HAP-1 (cell line): ENCODE data around the gene CAMK2D.

ENCODE experiments used
- DNase-seq, 2 experiments: peaks; one replicate each; pipeline ENCODE4 v3.0.0-alpha.2; 2016 to 2020; ENCODE audit warnings: low spot score in 2 of 2
- H3K27me3 ChIP-seq: fragments of 250-450 bp; sonication (Bioruptor Pico); 2 replicates; pipeline ENCODE4 v1.5.1; 2020; ENCODE audit warnings: low read depth, mild to moderate bottlenecking, moderate library complexity
- H3K36me3 ChIP-seq: fragments of 250-450 bp; sonication (Bioruptor Pico); replicated peaks from 2 replicates; pipeline ENCODE4 v1.5.1; 2020; ENCODE audit warnings: mild to moderate bottlenecking
- H3K4me1 ChIP-seq: fragments of 250-450 bp; sonication (Bioruptor Pico); 2 replicates; pipeline ENCODE4 v1.5.1; 2020; ENCODE audit warnings: mild to moderate bottlenecking
- H3K4me3 ChIP-seq: fragments of 250-450 bp; sonication (Bioruptor Pico); 2 replicates; pipeline ENCODE4 v1.5.1; 2020; ENCODE audit warnings: mild to moderate bottlenecking, moderate library complexity
- H3K9me3 ChIP-seq: fragments of 250-450 bp; sonication (Bioruptor Pico); 2 replicates; pipeline ENCODE4 v1.5.1; 2020; ENCODE audit warnings: mild to moderate bottlenecking, moderate library complexity
- in situ Hi-C: fragments of 300-500 bp; cut with MboI; formaldehyde crosslinking; loops from 3 replicates; pipeline ENCODE4 v1.14.3; 2020; ENCODE audit warnings: low sequenced_read_pairs, inconsistent platforms, mixed read lengths

CAMK2D gene

DNA sequence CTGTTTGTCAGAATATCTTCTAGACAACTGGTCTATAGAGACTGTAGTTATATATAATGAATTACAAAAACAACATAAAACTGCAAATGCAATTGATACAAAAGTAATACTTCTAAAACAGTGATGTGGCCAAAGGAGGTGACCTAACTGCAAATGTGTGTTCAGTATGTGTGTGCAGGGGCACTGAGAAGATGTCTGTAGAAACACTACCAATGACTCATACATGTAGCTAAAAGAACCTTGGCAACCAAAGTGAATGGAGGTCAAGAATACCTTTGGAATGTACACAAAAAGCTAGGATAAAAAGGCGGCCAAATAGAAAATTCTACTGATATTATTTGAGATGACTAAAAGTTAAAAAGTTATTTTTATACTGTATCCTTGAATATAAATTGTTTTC lies 261.8 kb downstream of the CAMK2D start:
- Histone ChIP-seq H3K27me3 (no peaks in the 10 kb centered on the region), H3K4me3 (no peak overlapping the region), H3K4me1 (peaks cover 6% of the 10 kb centered on the region; the same call in 1 of the 2 replicates), H3K9me3 (no peaks in the 10 kb centered on the region), H3K36me3 (peaks cover 16% of the 10 kb centered on the region)
- in situ Hi-C loops: no loop called here
- DNase-seq: no peak

DNA sequence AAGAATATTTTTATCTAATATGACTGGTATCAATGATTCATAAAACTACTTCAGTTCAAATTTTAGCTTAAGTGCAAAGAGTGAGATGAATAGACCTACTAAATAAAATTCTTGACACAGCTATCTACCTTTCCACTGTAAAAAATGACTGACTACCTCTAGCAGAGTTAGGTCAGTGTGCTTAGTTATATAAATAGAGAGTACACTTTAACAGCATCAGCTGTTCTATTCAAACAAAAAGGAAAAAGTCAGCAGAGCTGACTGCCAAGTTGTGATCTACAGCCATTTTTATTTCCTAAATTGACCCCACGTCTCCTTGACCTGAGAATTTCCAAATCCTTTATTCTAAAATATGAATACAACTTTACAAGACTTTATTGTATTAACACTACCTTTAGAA lies 262.4 kb downstream of the CAMK2D start:
- H3K27me3 ChIP-seq: no peaks in the 10 kb centered on the region
- in situ Hi-C loops: no loop called here
- DNase-seq: no peak
- peaks cover 16% of the 10 kb centered on the region for H3K36me3 ChIP-seq
- peaks cover 3% of the 10 kb centered on the region; the same call in 1 of the 2 replicates for H3K4me1 ChIP-seq
- H3K4me3 ChIP-seq: no peak overlapping the region
- H3K9me3 ChIP-seq: no peaks in the 10 kb centered on the region

DNA sequence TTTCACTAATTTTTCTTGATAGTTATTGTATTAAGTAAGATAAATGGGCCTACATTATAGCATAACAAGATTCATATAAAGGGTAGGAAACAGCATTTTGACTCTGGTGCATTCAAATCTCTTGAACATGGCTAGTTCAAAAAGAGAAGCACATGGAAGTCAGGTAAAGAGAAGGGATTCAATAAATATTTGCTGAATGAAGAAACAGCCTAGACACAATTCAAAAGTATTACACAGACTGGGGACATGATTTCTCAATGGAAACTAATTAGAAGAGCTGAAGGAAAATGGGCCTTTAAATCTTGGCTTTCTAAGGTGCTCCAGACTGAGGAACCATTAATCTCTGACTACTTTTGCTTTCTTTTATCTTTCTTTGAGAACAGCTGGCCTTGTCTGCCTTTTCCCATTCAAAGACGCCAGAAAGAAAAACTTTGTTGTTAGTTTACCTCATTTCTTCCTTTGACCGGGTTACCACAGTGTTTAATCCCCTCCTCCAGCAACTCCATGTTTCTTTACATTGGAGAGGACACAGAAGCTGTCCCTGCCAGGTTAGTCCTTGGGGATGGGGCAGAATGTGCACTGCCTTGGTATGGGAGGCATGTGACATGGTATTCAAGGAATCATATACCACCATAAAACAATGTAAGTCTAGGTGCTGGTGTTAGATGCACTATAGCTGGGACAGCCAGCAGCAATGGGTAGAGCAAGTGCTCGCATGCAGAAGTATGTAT lies 264.2 kb downstream of the CAMK2D start:
- in situ Hi-C loops: no loop called here
- Histone ChIP-seq H3K4me3 (no peak overlapping the region), H3K36me3 (peaks cover 16% of the 10 kb centered on the region), H3K9me3 (no peaks in the 10 kb centered on the region), H3K4me1 (no peaks in the 10 kb centered on the region), H3K27me3 (no peaks in the 10 kb centered on the region)
- no peak for DNase-seq

DNA sequence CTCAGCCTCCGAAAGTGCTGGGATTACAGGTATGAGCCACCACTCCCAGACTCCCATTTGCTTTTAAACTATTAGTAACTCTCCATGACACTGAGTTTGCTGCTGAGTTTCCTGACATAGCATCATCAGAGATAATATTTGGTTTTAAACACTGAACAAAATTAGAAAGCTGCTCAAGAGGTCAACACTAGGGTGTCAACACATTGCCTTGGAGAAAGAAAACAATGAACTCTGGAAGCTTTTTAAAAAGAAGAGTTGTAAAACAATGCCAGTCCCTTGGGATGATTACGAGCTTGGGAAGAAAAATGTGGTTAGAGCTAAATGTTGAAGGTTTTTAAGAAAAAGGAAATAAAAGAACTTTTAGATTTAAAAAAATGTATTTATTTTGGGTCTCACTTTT lies 264.8 kb downstream of the CAMK2D start:
- DNase-seq: no peak
- no peak overlapping the region for H3K4me3 ChIP-seq
- H3K9me3 ChIP-seq: no peaks in the 10 kb centered on the region
- peaks cover 16% of the 10 kb centered on the region for H3K36me3 ChIP-seq
- H3K4me1 ChIP-seq: no peaks in the 10 kb centered on the region
- in situ Hi-C loops: no loop called here
- H3K27me3 ChIP-seq: no peaks in the 10 kb centered on the region

DNA sequence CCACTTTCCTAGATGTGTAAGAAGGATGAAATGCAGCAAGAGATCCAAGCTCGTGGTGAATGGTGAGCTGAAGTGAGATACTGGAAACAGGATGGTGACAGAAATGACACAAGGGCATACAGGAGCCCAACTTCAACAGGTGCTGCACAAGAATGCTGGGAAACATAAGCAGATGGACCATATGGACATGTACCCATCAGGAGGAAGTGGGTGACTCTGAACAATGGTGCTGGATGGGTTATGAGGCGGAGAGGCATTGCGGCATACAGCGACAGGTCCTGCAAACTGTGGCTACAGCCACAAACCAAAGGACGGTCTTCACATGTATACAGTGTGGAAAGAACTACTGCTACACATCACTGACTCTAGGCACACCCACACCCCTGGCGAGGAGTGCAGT lies 265.7 kb downstream of the CAMK2D start:
- no peaks in the 10 kb centered on the region for H3K4me1 ChIP-seq
- no peak overlapping the region for H3K4me3 ChIP-seq
- DNase-seq: no peak
- in situ Hi-C loops: no loop called here
- H3K9me3 ChIP-seq: no peaks in the 10 kb centered on the region
- no peaks in the 10 kb centered on the region for H3K27me3 ChIP-seq
- H3K36me3 ChIP-seq: peaks cover 12% of the 10 kb centered on the region

DNA sequence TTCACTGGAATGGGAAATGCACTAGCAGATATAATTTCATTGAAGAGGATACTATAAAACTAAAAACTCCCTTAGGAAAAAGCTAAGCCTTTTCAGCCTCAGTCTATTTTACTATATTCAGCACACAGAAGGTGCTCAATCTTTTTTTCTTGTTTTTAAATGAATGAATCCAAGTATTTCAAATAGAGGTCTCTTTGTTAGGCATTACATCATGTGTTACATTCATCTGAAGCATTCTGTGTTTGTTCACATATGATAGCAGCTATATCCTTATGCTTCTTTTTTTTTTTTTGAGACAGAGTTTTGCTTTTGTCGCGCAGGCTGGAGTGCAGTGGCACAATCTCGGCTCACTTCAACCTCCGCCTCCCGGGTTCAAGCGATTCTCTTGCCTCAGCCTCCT lies 278.4 kb downstream of the CAMK2D start:
- in situ Hi-C loops: no loop called here
- no peaks in the 10 kb centered on the region for H3K9me3 ChIP-seq
- H3K36me3 ChIP-seq: no peaks in the 10 kb centered on the region
- H3K4me3 ChIP-seq: no peak overlapping the region
- no peaks in the 10 kb centered on the region for H3K4me1 ChIP-seq
- no peak for DNase-seq
- no peaks in the 10 kb centered on the region for H3K27me3 ChIP-seq

DNA sequence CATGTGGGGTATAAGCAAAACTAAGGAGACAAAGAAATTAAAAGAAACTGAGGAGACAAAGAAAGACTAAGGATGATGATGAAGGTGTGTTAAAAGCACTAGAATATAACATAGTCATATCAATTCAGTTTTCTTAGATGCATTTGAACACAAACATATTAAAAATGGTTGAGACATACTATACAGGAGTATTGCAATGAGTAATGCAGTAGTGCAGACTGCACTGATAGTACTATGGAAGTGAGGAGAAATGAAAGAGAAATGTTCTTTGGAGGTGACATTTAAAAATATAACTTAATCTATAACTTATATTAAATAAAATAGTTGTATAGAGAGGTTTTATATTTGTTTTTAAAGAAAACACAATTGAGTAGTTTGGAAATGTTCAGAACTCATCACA lies 279.2 kb downstream of the CAMK2D start:
- in situ Hi-C loops: no loop called here
- Histone ChIP-seq H3K36me3 (no peaks in the 10 kb centered on the region), H3K4me1 (no peaks in the 10 kb centered on the region), H3K9me3 (peaks cover under 1% of the 10 kb centered on the region; the same call in 1 of the 2 replicates), H3K4me3 (no peak overlapping the region), H3K27me3 (no peaks in the 10 kb centered on the region)
- DNase-seq: no peak

DNA sequence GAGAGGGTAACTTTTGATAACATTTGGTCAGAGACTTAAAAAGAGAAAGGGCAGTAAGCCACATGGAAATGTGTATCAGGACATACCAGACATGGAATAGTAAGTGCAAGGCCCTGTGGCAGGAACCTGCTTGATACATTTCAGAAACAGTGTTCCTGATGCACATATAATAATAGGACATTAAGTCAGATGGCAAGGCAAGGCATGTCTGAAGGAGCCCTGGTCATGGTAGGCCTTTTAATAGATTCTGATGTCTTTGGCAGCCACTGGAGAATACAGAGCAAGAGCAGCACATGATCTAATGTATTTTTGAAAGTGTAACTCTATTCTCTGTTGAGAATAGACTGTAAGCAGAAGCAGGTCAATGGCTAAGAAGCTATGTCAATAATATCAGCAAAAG lies 279.7 kb downstream of the CAMK2D start:
- in situ Hi-C loops: no loop called here
- no peak for DNase-seq

DNA sequence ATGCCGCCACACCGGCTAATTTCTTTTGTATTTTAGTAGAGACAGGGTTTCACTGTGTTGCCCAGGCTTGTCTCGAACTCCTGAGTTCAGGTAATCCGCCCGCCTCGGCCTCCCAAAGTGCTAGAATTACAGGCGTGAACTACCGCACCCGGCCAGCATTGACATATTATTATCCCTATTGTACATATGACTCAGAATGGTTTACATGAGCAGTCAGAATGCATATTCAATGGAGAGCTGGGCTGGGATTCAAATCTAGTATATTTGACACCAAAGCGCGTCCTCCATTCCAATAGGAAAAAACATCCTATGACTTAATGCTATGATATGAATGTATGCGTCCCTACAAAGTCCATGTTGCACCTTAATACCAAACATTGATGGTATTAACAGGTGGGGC lies 281.4 kb downstream of the CAMK2D start:
- no peaks in the 10 kb centered on the region for H3K36me3 ChIP-seq
- H3K9me3 ChIP-seq: peaks cover 7% of the 10 kb centered on the region; the same call in 1 of the 2 replicates

More for the DNA sequence above, 279.7 kb downstream of the CAMK2D start:
- no peaks in the 10 kb centered on the region for H3K27me3 ChIP-seq
- no peaks in the 10 kb centered on the region for H3K36me3 ChIP-seq
- H3K9me3 ChIP-seq: peaks cover 6% of the 10 kb centered on the region; the same call in 1 of the 2 replicates
- H3K4me3 ChIP-seq: no peak overlapping the region
- no peaks in the 10 kb centered on the region for H3K4me1 ChIP-seq

DNA sequence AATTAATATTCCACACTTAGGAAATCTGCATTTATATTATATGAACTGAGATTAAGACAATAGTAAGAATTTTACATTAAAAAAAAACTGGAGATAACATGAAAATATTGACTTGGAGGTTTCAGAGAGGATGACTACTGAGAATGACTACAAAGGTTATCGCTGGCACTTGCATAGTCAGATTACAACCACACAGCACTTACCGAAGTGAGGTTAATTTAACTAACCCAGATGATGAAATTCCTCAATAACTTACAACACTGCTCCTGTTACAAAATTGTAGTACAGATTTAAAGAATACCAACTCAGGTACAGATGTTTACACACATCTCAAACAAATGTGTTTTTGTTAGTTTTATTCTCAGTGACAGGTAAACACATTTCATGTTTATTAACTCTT lies 283.5 kb downstream of the CAMK2D start:
- in situ Hi-C loops: no loop called here
- Histone ChIP-seq H3K4me1 (no peaks in the 10 kb centered on the region), H3K4me3 (no peak overlapping the region), H3K36me3 (no peaks in the 10 kb centered on the region), H3K27me3 (no peaks in the 10 kb centered on the region), H3K9me3 (peaks cover 7% of the 10 kb centered on the region; the same call in 1 of the 2 replicates)
- no peak for DNase-seq

More for the DNA sequence above, 281.4 kb downstream of the CAMK2D start:
- Histone ChIP-seq H3K4me1 (no peaks in the 10 kb centered on the region), H3K4me3 (no peak overlapping the region), H3K27me3 (no peaks in the 10 kb centered on the region)
- in situ Hi-C loops: no loop called here
- no peak for DNase-seq

DNA sequence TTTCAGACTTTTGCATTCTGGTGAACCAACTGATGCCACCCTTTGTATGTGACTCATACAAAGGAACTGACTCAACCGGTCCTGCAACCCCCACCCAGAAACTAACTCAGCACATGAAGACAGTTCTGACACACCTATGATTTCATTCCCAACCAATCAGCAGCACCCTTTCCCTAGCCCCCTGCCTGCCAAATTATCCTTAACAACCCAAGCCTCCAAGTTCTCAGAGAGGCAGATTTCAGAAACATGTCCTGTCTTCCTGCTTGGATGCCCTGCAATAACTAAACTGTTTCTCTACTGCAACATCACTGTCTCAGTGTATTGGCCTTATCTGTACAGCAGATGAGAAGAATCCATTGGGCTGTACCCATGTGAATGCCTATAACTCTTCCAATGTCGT lies 284.7 kb downstream of the CAMK2D start:
- no peak overlapping the region for H3K4me3 ChIP-seq
- no peaks in the 10 kb centered on the region for H3K27me3 ChIP-seq
- DNase-seq: no peak
- peaks cover 7% of the 10 kb centered on the region; the same call in 1 of the 2 replicates for H3K9me3 ChIP-seq
- in situ Hi-C loops: no loop called here
- H3K4me1 ChIP-seq: no peaks in the 10 kb centered on the region
- H3K36me3 ChIP-seq: no peaks in the 10 kb centered on the region

DNA sequence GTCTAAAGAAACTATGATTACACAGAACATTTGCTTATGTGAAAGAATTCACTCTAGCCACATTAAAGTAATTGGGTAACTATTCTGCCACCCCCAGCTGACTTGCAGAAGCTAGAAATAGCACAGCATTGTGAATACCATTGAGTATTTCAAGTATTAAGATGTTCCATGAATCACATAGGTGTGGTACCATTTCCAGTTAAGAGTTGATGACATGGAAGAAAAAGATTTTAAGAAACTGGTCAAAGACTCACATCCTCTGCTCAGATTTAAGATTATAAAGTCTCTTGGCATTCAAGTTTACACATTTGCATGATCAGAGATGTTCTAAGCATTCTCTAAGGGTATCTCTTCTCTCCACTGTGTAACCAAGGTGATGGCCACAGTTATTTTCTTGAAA lies 287.5 kb downstream of the CAMK2D start:
- no peak for DNase-seq
- Histone ChIP-seq H3K9me3 (peaks cover 7% of the 10 kb centered on the region; the same call in 1 of the 2 replicates), H3K4me1 (peaks cover 11% of the 10 kb centered on the region), H3K27me3 (no peaks in the 10 kb centered on the region), H3K4me3 (no peak overlapping the region), H3K36me3 (no peaks in the 10 kb centered on the region)
- in situ Hi-C loops: no loop called here

DNA sequence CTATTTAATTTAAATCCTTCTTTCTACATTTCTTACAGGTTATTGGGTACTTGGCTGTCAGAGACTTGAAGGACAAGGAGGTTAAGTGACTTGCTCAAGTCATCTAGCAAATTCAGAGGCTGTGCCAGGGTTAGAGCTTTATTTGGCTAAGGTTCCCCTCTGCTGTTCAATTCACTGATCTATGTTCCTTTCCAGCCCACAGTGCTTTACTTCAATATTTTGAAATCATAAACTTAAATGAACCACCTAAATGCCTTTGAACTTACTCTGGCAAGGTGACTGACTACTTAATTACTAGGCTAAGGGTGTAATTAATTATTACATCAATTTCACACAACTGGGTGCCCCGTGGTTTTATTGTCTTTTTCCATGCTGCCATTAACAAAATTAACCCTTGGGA lies 288.7 kb downstream of the CAMK2D start:
- Histone ChIP-seq H3K27me3 (no peaks in the 10 kb centered on the region), H3K4me3 (no peak overlapping the region), H3K9me3 (peaks cover 7% of the 10 kb centered on the region; the same call in 1 of the 2 replicates), H3K36me3 (no peaks in the 10 kb centered on the region), H3K4me1 (peaks cover 18% of the 10 kb centered on the region)
- DNase-seq: no peak
- in situ Hi-C loops: no loop called here

DNA sequence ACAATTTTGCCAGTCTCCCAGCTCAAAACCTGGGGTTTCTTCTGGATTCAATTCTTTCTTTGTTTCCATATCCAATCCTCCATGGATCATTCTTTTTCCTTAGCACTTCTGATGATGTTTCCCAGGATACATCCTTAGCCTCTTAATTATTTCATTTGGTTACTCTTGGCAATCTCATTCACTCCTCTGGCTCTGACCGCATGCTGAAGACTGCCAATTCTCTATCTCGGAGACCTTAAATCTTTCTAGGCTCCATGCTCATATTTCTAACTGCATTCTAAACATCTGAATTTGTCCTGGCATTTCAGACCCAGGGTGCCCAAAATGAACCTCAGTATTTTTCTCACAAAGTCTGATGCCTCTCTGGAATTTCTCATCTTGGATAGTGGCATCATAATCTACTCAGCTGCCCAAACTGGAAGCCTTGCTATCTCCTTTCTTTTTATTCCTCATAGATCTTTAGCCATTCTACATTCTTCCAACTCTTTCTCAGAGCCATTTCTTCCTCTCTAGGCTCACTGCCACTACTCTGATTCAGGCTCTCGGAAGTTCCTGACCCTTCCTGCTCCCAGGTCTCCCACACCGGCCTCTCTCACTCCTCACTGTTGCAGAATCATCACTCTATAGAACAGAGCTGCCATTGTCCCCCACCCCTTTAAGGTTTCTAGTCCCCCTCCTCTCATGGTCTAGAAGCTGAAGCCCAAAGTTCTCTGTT lies 290.2 kb downstream of the CAMK2D start:
- Histone ChIP-seq H3K4me1 (peaks cover 18% of the 10 kb centered on the region), H3K9me3 (no peaks in the 10 kb centered on the region), H3K36me3 (no peaks in the 10 kb centered on the region), H3K27me3 (no peaks in the 10 kb centered on the region), H3K4me3 (no peak overlapping the region)
- no peak for DNase-seq
- in situ Hi-C loops: no loop called here
